Retinal pigment epithelial cell (primary cell): Measurements from ENCODE around the gene RBM12.
A peak's percentile ranks its signal among the peaks of the same experiment; 100 is the strongest.

Experiments
- DNase-seq: peaks from one replicate; pipeline ENCODE4 v3.0.0-alpha.2; 2010; ENCODE audit warnings: low read depth
- H3K4me3 ChIP-seq: 2 replicates; pipeline ENCODE4 v1.5.1; 2011; ENCODE audit warnings: mild to moderate bottlenecking, low read length, control low read depth, moderate library complexity
- TF ChIP-seq, protein P1 (sequence below): conservative IDR thresholded peaks from 2 replicates; pipeline ENCODE4 v1.5.1; 2011; ENCODE audit warnings: low read depth, low read length, control low read depth, inconsistent platforms

The RBM12 gene

GRCh38 chr20:35607003-35607735, 57.5 kb downstream of the RBM12 start:
- H3K4me3 ChIP-seq, result no peak overlapping the region
- no peak for DNase-seq
- TF ChIP-seq, protein P1, sequence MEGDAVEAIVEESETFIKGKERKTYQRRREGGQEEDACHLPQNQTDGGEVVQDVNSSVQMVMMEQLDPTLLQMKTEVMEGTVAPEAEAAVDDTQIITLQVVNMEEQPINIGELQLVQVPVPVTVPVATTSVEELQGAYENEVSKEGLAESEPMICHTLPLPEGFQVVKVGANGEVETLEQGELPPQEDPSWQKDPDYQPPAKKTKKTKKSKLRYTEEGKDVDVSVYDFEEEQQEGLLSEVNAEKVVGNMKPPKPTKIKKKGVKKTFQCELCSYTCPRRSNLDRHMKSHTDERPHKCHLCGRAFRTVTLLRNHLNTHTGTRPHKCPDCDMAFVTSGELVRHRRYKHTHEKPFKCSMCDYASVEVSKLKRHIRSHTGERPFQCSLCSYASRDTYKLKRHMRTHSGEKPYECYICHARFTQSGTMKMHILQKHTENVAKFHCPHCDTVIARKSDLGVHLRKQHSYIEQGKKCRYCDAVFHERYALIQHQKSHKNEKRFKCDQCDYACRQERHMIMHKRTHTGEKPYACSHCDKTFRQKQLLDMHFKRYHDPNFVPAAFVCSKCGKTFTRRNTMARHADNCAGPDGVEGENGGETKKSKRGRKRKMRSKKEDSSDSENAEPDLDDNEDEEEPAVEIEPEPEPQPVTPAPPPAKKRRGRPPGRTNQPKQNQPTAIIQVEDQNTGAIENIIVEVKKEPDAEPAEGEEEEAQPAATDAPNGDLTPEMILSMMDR, result no peak

DNA sequence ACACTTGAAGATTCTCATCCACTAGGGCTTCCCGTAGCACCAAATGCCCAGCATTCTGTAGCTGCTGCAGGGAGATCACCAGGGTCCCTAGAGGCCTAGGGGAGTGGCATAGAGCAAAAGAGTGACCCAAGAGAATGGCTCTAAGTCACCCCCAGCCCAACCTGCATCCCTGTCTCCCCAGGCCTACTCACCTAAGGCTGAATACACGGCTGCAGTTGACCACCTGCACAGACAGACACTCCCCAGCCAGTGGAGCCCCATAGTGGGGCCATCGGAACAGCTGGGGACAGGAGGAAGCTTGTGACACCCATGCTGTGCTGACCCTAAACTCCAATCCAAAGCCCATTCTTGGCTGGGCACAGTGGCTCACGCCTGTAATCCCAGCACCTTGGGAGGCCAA, 58.6 kb downstream of the RBM12 start:
- no peak overlapping the region for H3K4me3 ChIP-seq
- TF ChIP-seq, protein P1, result no peak
- no peak for DNase-seq

GRCh38 chr20:35604449-35604747, 60.3 kb downstream of the RBM12 start:
- DNase-seq, result no peak
- no peak overlapping the region for H3K4me3 ChIP-seq
- TF ChIP-seq, protein P1, result peak; percentile 62

DNA sequence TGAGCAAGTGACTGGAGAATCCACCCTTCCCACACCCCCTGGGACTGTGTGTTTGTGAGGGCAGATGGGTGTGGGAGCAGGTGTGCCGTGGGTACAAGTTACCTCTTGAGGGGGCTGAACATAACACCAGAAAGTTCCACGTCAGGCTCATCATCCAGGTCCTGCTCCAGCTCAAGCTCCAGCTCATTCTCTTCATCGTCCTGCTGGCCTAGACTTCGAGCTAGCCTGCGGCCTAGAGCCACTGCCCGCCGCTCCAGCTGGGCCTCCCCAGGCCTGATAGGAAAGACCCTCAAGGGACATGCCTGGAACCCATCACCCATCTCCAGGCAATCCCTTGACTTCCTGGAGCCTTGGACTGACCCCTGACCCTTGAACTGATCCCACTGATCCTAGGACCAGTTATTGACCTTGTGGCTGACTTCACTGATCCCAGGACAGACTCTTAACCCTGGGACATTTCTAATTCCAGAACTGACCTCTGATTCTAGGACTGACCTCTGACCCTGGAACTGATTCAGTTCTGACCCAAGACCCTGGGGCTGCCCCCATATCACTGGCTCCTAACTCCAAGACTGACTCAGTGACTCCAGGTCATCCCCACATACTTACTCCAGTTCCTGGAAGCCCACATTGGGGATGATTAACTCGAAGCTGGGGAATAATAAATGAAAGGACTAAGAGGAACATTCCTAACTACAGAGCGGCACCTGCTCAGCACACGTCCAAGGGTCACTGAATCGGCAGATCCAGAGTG, 60.8 kb downstream of the RBM12 start:
- DNase-seq, result no peak
- TF ChIP-seq, protein P1, result no peak
- no peak overlapping the region for H3K4me3 ChIP-seq

DNA sequence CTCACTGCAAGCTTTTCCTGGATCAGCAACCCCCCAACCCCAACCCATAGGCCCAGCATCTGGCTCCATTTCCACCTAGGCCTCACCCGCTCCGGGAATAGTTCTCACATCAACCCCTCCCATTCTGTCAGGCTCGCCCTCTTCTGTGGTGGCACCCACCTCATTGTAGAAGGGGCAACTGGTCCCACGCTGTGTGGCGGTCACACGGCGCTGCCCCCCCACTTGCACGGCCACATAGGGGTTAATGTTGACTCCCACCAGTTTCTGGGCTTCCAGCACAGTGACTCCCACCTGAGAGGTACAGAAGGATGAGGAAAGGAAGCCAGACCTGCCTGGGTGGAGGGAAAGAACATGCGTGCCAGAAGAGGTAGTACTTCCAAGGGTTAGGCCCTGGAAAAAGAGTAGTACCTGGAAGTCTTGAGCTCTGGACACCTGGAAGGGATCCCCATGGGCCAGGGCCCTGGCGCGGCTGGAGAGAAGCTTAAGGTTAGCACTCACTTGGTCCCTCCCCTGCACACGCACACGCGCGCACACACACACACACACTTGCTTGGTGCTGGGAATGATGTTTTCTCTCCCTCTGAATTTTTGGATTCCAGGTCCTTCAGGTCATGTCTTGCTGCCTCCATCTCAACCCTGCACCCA, 61.7 kb downstream of the RBM12 start:
- TF ChIP-seq, protein P1, result no peak
- no peak for DNase-seq
- no peak overlapping the region for H3K4me3 ChIP-seq

GRCh38 chr20:35601990-35602389, 62.7 kb downstream of the RBM12 start:
- no peak overlapping the region for H3K4me3 ChIP-seq
- DNase-seq, result no peak
- TF ChIP-seq, protein P1, result no peak
